Lower lobe of right lung (tissue), 2 donors: ENCODE measurements around the gene WBP2. TPM values are rescaled to one million over a fixed set of nuclear protein-coding genes. Genes with fewer than 3 reads are reported as not detected.
"Not testable (repeated sequence)": the region's sequence is repeated elsewhere in the genome, so short reads cannot be mapped to it uniquely, and the experiment has no call there.

Experiments
- ATAC-seq, 2 donors: fragments of 200-7000 bp; cut with Tn5 transposase; one replicate each; pipeline ENCODE4 v1.9.1; 2020 to 2022; ENCODE audit warnings: mild to moderate bottlenecking in 2 of 2, moderate library complexity in 2 of 2
- DNase-seq: peaks from one replicate; pipeline ENCODE4 v3.0.0-alpha.2; 2020
- H3K27ac ChIP-seq: fragments of 200-600 bp; one replicate; pipeline ENCODE4 v1.8.0; 2022
- H3K27me3 ChIP-seq: fragments of 200-600 bp; one replicate; pipeline ENCODE4 v1.8.0; 2022; ENCODE audit warnings: low read depth
- H3K36me3 ChIP-seq: fragments of 200-600 bp; one replicate; pipeline ENCODE4 v1.8.0; 2022; ENCODE audit warnings: mild to moderate bottlenecking
- H3K4me1 ChIP-seq: fragments of 200-600 bp; one replicate; pipeline ENCODE4 v1.8.0; 2022
- H3K4me3 ChIP-seq: fragments of 200-600 bp; one replicate; pipeline ENCODE4 v1.8.0; 2022; ENCODE audit warnings: mild to moderate bottlenecking
- H3K9me3 ChIP-seq: fragments of 200-600 bp; one replicate; pipeline ENCODE4 v1.8.0; 2022
- intact Hi-C: fragments of 100-400 bp; cut with DNase I; formaldehyde crosslinking; loops from one replicate; pipeline ENCODE4 v1.11.0; 2022
- total RNA-seq: library from RNA; stranded (reverse); fragmentation: NEBNext Ultra II Directional; extraction: Animal tissue kit (Norgen Biotek cat#: 25700); gene quantifications from one replicate; pipeline ENCODE4 v1.2.1, GENCODE V29; 2021
- TF ChIP-seq, protein P1 (sequence below): fragments of 200-600 bp; IDR thresholded peaks from one replicate; pipeline ENCODE4 v1.8.0; 2022; ENCODE audit warnings: antibody characterized with exemption, mild to moderate bottlenecking
- donor health status: DM: no; HTN: yes; CAD: no; lungs with severe emphysema.

The WBP2 gene
- total RNA-seq, 1 donor from 2014 or later: 145 TPM

DNA sequence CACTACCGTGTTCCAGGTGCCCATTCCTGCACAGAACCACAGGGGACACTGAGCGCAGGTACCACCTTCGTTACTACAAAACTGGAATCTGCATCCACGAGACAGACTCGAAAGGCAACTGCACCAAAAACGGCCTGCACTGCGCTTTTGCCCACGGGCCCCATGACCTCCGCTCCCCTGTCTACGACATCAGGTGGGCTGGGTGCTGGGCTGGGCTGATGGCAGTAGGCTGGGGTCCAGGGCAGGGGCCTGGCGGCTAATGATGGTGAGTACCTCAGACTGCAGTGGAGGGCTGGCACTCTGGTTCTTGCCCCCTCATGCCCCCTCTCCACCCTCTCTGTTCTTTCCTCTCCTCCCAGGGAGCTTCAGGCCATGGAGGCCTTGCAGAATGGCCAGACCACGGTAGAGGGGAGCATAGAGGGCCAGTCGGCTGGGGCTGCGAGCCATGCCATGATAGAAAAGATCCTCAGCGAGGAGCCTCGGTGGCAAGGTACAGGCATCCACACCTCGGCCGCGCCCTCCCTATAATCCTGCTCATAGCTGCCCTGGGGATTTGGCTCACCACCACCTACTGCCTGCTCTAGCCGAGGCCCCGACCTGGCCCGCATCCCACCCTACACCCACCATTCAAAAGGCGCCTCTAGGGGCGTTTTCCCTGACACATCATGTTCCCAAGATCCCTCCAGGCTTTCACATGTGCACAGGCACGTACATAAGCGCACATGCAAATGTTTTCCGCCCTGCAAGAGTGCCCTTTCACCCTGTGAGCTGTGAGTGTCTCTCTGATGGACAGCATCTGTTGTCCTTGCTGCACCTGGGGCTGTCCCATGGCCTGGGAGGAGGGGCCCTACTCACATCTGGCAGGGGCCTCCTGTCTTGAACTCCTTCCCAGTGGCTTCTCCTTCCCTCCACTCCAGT, 42.8 kb downstream of the WBP2 start:
- H3K9me3 ChIP-seq: no peaks in the 10 kb centered on the region
- TF ChIP-seq, protein P1, sequence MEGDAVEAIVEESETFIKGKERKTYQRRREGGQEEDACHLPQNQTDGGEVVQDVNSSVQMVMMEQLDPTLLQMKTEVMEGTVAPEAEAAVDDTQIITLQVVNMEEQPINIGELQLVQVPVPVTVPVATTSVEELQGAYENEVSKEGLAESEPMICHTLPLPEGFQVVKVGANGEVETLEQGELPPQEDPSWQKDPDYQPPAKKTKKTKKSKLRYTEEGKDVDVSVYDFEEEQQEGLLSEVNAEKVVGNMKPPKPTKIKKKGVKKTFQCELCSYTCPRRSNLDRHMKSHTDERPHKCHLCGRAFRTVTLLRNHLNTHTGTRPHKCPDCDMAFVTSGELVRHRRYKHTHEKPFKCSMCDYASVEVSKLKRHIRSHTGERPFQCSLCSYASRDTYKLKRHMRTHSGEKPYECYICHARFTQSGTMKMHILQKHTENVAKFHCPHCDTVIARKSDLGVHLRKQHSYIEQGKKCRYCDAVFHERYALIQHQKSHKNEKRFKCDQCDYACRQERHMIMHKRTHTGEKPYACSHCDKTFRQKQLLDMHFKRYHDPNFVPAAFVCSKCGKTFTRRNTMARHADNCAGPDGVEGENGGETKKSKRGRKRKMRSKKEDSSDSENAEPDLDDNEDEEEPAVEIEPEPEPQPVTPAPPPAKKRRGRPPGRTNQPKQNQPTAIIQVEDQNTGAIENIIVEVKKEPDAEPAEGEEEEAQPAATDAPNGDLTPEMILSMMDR: no peak
- peaks cover 4% of the 10 kb centered on the region for H3K4me1 ChIP-seq
- H3K27ac ChIP-seq: no peak overlapping the region
- no peak overlapping the region for H3K4me3 ChIP-seq
- H3K27me3 ChIP-seq: no peaks in the 10 kb centered on the region
- H3K36me3 ChIP-seq: peaks cover 79% of the 10 kb centered on the region
- ATAC-seq (no peak), DNase-seq (no peak)
- intact Hi-C loops: no loop called here

DNA sequence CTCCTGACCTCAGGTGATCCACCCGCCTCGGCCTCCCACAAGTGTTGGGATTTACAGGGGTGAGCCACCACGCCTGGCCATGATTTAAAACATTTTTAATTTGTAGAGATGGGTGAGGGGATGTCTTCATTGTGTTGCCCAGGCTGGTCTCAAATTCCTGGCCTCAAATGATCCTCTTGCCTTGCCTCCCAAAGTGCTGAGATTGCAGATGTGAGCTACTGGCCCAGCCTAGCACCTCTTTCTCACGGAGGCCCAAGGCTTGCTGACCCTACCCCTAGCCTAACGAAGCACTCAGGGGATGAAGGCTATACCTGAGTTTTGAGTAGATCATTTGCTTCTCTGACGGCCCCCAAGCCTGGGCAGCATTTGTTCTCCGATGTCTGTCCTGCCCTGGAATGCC, 44.0 kb downstream of the WBP2 start:
- H3K9me3 ChIP-seq: no peaks in the 10 kb centered on the region
- no peaks in the 10 kb centered on the region for H3K27me3 ChIP-seq
- H3K27ac ChIP-seq: no peak overlapping the region
- TF ChIP-seq, protein P1: no peak
- peak; percentile 14 for DNase-seq
- peaks cover 4% of the 10 kb centered on the region for H3K4me1 ChIP-seq
- H3K4me3 ChIP-seq: no peak overlapping the region
- ATAC-seq: no peak
- peaks cover 67% of the 10 kb centered on the region for H3K36me3 ChIP-seq
- intact Hi-C loops: no loop called here

DNA sequence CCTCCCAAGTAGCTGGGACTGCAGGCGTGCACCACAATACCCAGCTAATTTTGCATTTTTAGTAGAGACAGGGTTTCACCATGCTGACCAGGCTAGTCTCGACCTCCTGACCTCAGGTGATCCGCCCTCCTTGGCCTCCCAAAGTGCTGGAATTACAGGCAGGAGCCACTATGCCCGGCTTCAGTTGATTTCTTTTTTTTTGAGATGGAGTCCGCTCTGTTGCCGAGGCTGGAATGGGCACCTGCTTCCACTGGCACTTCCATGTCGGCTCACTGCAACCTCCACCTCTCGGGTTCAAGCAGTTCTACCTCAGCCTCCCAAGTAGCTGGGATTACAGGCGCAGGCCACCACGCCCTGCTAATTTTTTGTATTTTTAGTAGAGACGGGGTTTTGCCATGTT, 44.4 kb downstream of the WBP2 start:
- H3K27me3 ChIP-seq, H3K9me3 ChIP-seq, ATAC-seq, H3K4me3 ChIP-seq, H3K27ac ChIP-seq, intact Hi-C loops, H3K4me1 ChIP-seq: not testable (repeated sequence)
- peak; percentile 6 for DNase-seq
- H3K36me3 ChIP-seq: peaks cover 63% of the 10 kb centered on the region

DNA sequence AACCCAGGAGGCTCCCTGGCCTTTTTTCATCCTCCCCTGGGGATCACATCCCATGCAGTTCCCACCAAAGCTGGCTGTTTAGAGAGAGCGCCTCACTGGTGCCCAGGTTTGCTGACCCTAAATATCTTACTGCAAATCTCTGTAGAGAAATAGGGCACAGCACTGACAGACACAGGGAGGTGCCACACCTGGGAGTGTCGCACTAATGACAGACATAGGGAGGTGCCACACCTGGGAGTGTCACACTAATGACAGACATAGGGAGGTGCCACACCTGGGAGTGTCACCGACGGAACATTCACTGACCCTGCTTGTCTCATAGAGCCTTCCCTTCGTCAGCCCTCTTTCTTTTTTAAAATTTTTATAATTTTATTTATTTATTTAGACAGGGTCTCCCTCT, 44.9 kb downstream of the WBP2 start:
- Histone ChIP-seq H3K36me3 (peaks cover 58% of the 10 kb centered on the region), H3K4me1 (peaks cover 4% of the 10 kb centered on the region), H3K27ac (no peak overlapping the region), H3K4me3 (no peak overlapping the region), H3K9me3 (no peaks in the 10 kb centered on the region), H3K27me3 (no peaks in the 10 kb centered on the region)
- TF ChIP-seq, protein P1: no peak
- ATAC-seq (no peak), DNase-seq (peak; percentile 10)
- intact Hi-C loops: no loop called here

DNA sequence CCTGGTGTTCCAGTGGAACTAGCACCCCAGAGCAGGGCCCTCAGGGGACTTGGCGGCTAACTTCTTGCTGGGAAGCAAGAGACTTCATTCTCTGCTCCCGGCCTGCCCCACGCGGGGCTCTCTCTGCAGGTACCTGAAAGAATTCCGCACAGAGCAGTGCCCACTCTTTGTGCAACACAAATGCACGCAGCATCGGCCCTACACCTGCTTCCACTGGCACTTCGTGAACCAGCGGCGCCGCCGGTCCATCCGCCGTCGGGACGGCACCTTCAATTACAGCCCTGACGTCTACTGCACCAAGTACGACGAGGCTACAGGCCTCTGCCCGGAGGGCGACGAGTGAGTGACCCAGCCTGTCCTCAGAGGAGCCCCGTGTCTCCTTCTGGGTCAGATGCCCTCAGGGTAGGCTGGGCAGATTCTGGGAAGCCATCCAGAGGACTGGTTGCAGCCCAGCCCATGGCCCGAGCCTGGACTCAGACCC, 45.5 kb downstream of the WBP2 start:
- no peaks in the 10 kb centered on the region for H3K9me3 ChIP-seq
- peaks cover 52% of the 10 kb centered on the region for H3K36me3 ChIP-seq
- ATAC-seq (no peak), DNase-seq (peak; percentile 37)
- H3K4me1 ChIP-seq: peaks cover 4% of the 10 kb centered on the region
- no peaks in the 10 kb centered on the region for H3K27me3 ChIP-seq
- no peak overlapping the region for H3K4me3 ChIP-seq
- no peak overlapping the region for H3K27ac ChIP-seq
- intact Hi-C loops: no loop called here
- TF ChIP-seq, protein P1: no peak

DNA sequence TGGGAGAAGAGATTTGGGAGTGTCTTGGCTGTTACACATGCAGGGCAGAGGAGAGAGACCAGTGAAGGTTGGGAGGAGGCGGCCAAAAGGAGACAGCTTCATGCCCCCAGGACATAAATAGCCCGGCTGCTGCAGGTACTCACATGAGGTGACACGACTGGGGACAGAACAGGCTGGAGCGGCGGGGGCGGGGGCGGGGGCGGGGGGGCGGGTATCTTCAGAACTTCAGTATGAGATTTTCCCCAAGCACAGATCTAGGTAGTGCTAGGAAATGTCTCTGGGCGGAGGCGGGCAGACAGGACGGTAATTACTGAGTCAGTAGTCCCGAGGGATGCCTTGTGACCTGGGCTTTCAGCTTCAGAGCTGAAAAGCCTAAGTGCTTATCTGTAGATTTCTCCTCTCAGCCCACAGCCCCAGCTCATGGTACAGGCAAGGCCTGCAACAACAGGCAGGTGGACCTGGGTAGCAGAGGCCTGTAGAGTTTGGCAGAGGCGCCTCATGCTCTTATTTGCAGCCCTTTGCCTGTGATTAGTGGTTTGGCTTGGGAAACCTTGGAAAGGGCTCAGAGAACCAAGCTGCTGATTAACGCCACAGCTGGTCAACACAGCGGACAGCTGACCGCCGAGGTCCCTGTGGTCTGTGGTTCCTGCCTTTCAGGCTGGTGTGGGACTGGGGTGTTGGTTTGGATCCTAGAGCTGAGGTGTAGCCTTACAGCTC, 46.1 kb downstream of the WBP2 start:
- DNase-seq: peak; percentile 41
- H3K36me3 ChIP-seq: peaks cover 46% of the 10 kb centered on the region
- intact Hi-C loops: no loop called here
- peaks cover 4% of the 10 kb centered on the region for H3K4me1 ChIP-seq
- TF ChIP-seq, protein P1: no peak
- no peaks in the 10 kb centered on the region for H3K9me3 ChIP-seq
- H3K27ac ChIP-seq: no peak overlapping the region
- H3K27me3 ChIP-seq: no peaks in the 10 kb centered on the region
- no peak overlapping the region for H3K4me3 ChIP-seq
- ATAC-seq: peak in 1 of 2 donors; percentile 31
